NT2/D1 (cell line): ENCODE measurements around the gene LRP11.

ENCODE experiments used
- SUZ12 ChIP-seq: IDR thresholded peaks from 2 replicates; pipeline ENCODE4 v1.6.1; 2011; ENCODE audit not compliant: insufficient read length, insufficient read depth; ENCODE audit errors: extremely low read depth
- ZNF274 ChIP-seq: IDR thresholded peaks from 2 replicates; pipeline ENCODE4 v1.6.1; 2011; ENCODE audit warnings: mild to moderate bottlenecking, low read depth, low read length

GRCh38 chr6:149891259-149891658, 27.1 kb upstream of the LRP11 start:
- TF ChIP-seq ZNF274 (no peak), SUZ12 (no peak)
